ENCODE data around the gene FAM222A.

DNA sequence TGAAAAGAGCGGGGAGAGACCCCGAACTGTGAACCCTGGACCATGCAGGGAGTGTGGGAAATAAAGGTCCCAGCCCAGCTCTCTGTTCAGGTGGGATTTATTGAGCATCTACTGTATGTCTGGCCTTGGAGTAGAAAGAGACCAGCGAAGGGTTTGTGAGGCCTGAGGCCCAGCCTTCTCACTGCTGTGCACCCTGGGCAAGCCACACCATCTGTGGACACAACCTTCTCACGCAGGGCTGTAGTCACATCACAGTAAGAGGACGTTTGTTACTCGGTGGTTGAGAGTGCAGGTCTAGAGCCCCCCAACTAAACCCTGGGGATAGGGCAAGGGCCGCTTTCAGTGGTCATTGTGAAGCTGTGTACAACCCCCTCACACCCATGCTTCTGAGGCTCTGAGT is 18.2 kb downstream of the FAM222A start:
- TF ChIP-seq CTCF (optimal IDR thresholded peaks at IDR 0.05 in 1 of 3, IDR thresholded peaks at IDR 0.05 in 1 of 3, conservative IDR thresholded peaks at IDR 0.05 in 1 of 3; ENCODE audit: extremely low read depth in 1 of 3, insufficient read depth in 2 of 3, low read length in 3 of 3) (no peak), EZH2 (IDR thresholded peaks at IDR 0.05; ENCODE audit: low read length) (no peak)

Data from keratinocyte (primary cell).